Effector memory CD8-positive, alpha-beta T cell (primary cell): ENCODE results near the gene SDK1.
A peak's percentile ranks its signal among the peaks of the same experiment; 100 is the strongest.

ENCODE experiments used
- ATAC-seq: fragments of 150-1000 bp; cut with Tn5 transposase; replicated peaks from 2 replicates; pipeline ENCODE4 v1.10.0; 2021; ENCODE audit warnings: mild to moderate bottlenecking, moderate library complexity
- DNase-seq, 3 experiments: peaks; one replicate each; pipeline ENCODE4 v3.0.0; 2021
- H3K27ac Mint-ChIP-seq, 2 donors: one replicate each; pipeline ENCODE4 v1.8.0; 2022; ENCODE audit warnings: mild to moderate bottlenecking in 2 of 2, mixed read lengths in 2 of 2, moderate library complexity in 2 of 2
- H3K27me3 Mint-ChIP-seq, 2 donors: one replicate each; pipeline ENCODE4 v1.8.0; 2022; ENCODE audit warnings: mixed read lengths in 2 of 2
- H3K36me3 Mint-ChIP-seq: one replicate; pipeline ENCODE4 v1.8.0; 2022; ENCODE audit warnings: mild to moderate bottlenecking, moderate library complexity, mixed read lengths; ENCODE audit not compliant: insufficient read depth
- H3K4me1 Mint-ChIP-seq, 2 donors: one replicate each; pipeline ENCODE4 v1.8.0; 2022; ENCODE audit warnings: low read depth in 2 of 2, mixed read lengths in 2 of 2
- H3K4me3 Mint-ChIP-seq, 2 donors: one replicate each; pipeline ENCODE4 v1.8.0; 2022; ENCODE audit warnings: mild to moderate bottlenecking in 2 of 2, mixed read lengths in 2 of 2, moderate library complexity in 2 of 2
- H3K9me3 Mint-ChIP-seq, 2 donors: one replicate each; pipeline ENCODE4 v1.8.0; 2022; ENCODE audit warnings: mixed read lengths in 2 of 2

The SDK1 gene

GRCh38 chr7:3301449-3301731 is 338 bp downstream of the SDK1 start:
- peak; percentile 4 for ATAC-seq
- DNase-seq = no peak
- Mint-ChIP-seq H3K4me1 (peaks cover 8 to 13% of the 10 kb centered on the region in 2 donors), H3K9me3 (no peaks in the 10 kb centered on the region), H3K4me3 (no peak overlapping the region), H3K27me3 (peaks cover 50 to 70% of the 10 kb centered on the region in 2 donors), H3K27ac (no peak overlapping the region), H3K36me3 (peaks cover 7% of the 10 kb centered on the region)

GRCh38 chr7:3301831-3302618 is 973 bp downstream of the SDK1 start:
- no peak for ATAC-seq
- Mint-ChIP-seq H3K4me3 (peak overlapping the region; percentile 80 to 81), H3K9me3 (no peaks in the 10 kb centered on the region), H3K4me1 (peaks cover 8 to 13% of the 10 kb centered on the region in 2 donors), H3K27me3 (peaks cover 45 to 64% of the 10 kb centered on the region in 2 donors), H3K27ac (peak overlapping the region in 1 of 2 donors; percentile 38), H3K36me3 (peaks cover 7% of the 10 kb centered on the region)
- DNase-seq = peak in 1 of 3 experiments; percentile 5

- peaks cover 7% of the 10 kb centered on the region for H3K36me3 Mint-ChIP-seq
- DNase-seq (no peak), ATAC-seq (no peak)
- H3K9me3 Mint-ChIP-seq = no peaks in the 10 kb centered on the region
- peak overlapping the region; percentile 80 to 81 for H3K4me3 Mint-ChIP-seq
- peak overlapping the region in 1 of 2 donors; percentile 38 for H3K27ac Mint-ChIP-seq
- H3K4me1 Mint-ChIP-seq = peaks cover 8 to 13% of the 10 kb centered on the region in 2 donors
- H3K27me3 Mint-ChIP-seq = peaks cover 38 to 56% of the 10 kb centered on the region in 2 donors
Observed at GRCh38 chr7:3302681-3303320, 1.7 kb downstream of the SDK1 start.

GRCh38 chr7:3304131-3304530 is 3.1 kb downstream of the SDK1 start:
- DNase-seq (no peak), ATAC-seq (no peak)
- Mint-ChIP-seq H3K27me3 (peaks cover 43 to 50% of the 10 kb centered on the region in 2 donors), H3K27ac (no peak overlapping the region), H3K4me1 (peaks cover 8 to 13% of the 10 kb centered on the region in 2 donors), H3K9me3 (no peaks in the 10 kb centered on the region), H3K4me3 (no peak overlapping the region), H3K36me3 (peaks cover 7% of the 10 kb centered on the region)

GRCh38 chr7:3307435-3307834 is 6.4 kb downstream of the SDK1 start:
- H3K4me1 Mint-ChIP-seq = peaks cover 2% of the 10 kb centered on the region in 2 donors
- H3K4me3 Mint-ChIP-seq = no peak overlapping the region
- H3K27ac Mint-ChIP-seq = no peak overlapping the region
- no peaks in the 10 kb centered on the region for H3K9me3 Mint-ChIP-seq
- no peaks in the 10 kb centered on the region for H3K36me3 Mint-ChIP-seq
- H3K27me3 Mint-ChIP-seq = peaks cover 52 to 60% of the 10 kb centered on the region in 2 donors
- ATAC-seq = no peak
- no peak for DNase-seq

GRCh38 chr7:3309140-3309539 is 8.1 kb downstream of the SDK1 start:
- no peak overlapping the region for H3K27ac Mint-ChIP-seq
- H3K36me3 Mint-ChIP-seq = no peaks in the 10 kb centered on the region
- H3K27me3 Mint-ChIP-seq = peaks cover 56 to 66% of the 10 kb centered on the region in 2 donors

DNA sequence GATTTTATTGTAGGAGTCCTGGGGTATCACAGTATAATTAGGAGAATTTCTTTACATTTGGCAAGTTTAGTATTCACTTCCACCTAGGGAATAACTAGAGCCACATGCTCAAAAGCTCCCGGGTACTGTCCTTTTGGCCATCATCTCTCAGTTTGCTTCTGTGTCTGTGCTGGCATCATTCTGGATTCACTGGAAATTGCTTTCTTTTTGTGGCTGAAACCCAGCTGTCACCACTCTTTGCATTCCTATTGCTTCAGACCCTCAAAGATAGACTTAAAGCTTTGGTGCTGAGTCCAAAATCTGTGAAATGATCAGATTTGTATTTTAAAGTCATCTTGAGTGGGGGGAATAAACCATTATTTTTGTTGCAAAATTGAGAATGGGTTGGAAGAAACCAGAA is 8.9 kb downstream of the SDK1 start:
- Mint-ChIP-seq H3K4me1 (no peaks in the 10 kb centered on the region), H3K4me3 (no peak overlapping the region), H3K9me3 (no peaks in the 10 kb centered on the region), H3K27ac (no peak overlapping the region), H3K27me3 (peaks cover 54 to 60% of the 10 kb centered on the region in 2 donors), H3K36me3 (no peaks in the 10 kb centered on the region)
- DNase-seq = no peak
- ATAC-seq = no peak

More at GRCh38 chr7:3309140-3309539, 8.1 kb downstream of the SDK1 start:
- Mint-ChIP-seq H3K9me3 (no peaks in the 10 kb centered on the region), H3K4me1 (no peaks in the 10 kb centered on the region), H3K4me3 (no peak overlapping the region)
- DNase-seq = no peak
- ATAC-seq = no peak

DNA sequence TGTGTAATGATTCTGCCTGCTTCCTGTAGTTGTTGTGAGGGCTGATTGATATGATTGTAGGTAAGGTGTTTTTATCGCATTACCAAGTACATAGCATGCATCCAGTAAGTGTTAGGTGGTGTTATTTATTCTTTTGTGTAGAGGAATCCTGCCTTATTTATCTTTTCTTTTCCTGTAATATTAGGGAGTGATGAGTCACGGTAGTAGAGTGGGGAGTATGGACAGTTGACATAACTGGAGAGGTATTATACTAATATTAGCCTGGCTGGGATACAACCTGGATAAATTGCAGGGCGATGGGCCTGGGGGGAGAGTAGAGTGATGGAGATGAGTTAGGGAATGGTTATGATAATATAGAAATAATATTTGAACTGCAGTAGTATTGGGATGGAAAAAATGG is 9.8 kb downstream of the SDK1 start:
- ATAC-seq (no peak), DNase-seq (no peak)
- H3K27ac Mint-ChIP-seq = no peak overlapping the region
- H3K36me3 Mint-ChIP-seq = no peaks in the 10 kb centered on the region
- no peak overlapping the region for H3K4me3 Mint-ChIP-seq
- no peaks in the 10 kb centered on the region for H3K9me3 Mint-ChIP-seq
- no peaks in the 10 kb centered on the region for H3K4me1 Mint-ChIP-seq
- peaks cover 47 to 51% of the 10 kb centered on the region in 2 donors for H3K27me3 Mint-ChIP-seq

GRCh38 chr7:3312583-3312982 is 11.5 kb downstream of the SDK1 start:
- ATAC-seq = no peak
- no peaks in the 10 kb centered on the region for H3K36me3 Mint-ChIP-seq
- peaks cover 51 to 58% of the 10 kb centered on the region in 2 donors for H3K27me3 Mint-ChIP-seq
- H3K27ac Mint-ChIP-seq = no peak overlapping the region
- no peaks in the 10 kb centered on the region for H3K9me3 Mint-ChIP-seq
- H3K4me1 Mint-ChIP-seq = no peaks in the 10 kb centered on the region
- no peak for DNase-seq
- H3K4me3 Mint-ChIP-seq = no peak overlapping the region

DNA sequence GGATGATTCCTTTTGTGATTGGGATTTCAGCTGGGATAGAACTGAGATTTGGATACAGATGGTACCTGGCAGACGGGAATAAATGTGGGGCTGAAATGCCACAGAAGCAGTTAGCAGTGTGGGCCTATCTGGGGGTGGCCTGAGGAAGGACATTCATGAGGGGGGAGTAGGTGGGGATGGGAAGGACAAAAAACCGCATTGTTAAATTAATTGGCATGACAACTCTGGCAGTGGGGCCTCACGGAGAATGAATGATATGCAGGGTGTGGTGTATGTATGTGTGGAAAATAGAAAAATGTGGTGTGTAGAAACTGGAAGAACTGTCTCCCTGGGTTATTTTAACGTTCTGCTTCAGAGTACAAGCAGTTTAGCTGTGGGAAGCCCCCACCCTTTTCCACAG is 17.8 kb downstream of the SDK1 start:
- Mint-ChIP-seq H3K27ac (no peak overlapping the region), H3K4me3 (no peak overlapping the region), H3K4me1 (no peaks in the 10 kb centered on the region), H3K9me3 (no peaks in the 10 kb centered on the region), H3K27me3 (peaks cover 25 to 45% of the 10 kb centered on the region in 2 donors), H3K36me3 (no peaks in the 10 kb centered on the region)
- ATAC-seq = no peak
- DNase-seq = no peak

DNA sequence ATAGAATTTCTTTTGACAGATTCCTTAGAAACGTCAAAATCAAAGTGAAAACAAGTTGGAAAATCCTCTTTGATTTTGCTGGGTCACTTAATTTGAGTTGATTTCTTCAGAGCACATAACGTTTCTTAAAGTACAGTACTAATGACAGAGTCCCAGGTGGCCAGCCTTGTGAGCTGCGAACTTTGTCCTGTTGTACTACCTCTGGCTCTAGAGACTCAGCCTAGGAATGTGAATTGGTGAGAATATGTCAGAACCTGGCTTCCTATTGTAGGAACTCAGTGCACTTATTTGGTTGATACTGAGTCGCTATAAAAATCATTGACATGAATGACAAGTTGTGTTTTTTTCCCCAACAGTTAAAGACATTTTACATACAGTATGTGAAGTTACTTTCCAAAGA is 20.2 kb downstream of the SDK1 start:
- no peaks in the 10 kb centered on the region for H3K36me3 Mint-ChIP-seq
- no peak overlapping the region for H3K4me3 Mint-ChIP-seq
- no peaks in the 10 kb centered on the region for H3K4me1 Mint-ChIP-seq

GRCh38 chr7:3321745-3322144 is 20.7 kb downstream of the SDK1 start:
- H3K36me3 Mint-ChIP-seq = no peaks in the 10 kb centered on the region
- no peaks in the 10 kb centered on the region for H3K4me1 Mint-ChIP-seq
- no peak for DNase-seq
- no peak for ATAC-seq
- no peak overlapping the region for H3K27ac Mint-ChIP-seq
- H3K27me3 Mint-ChIP-seq = peaks cover 25 to 42% of the 10 kb centered on the region in 2 donors
- H3K4me3 Mint-ChIP-seq = no peak overlapping the region
- H3K9me3 Mint-ChIP-seq = no peaks in the 10 kb centered on the region

More for the DNA sequence above, 20.2 kb downstream of the SDK1 start:
- Mint-ChIP-seq H3K27ac (no peak overlapping the region), H3K9me3 (no peaks in the 10 kb centered on the region), H3K27me3 (peaks cover 25 to 42% of the 10 kb centered on the region in 2 donors)
- DNase-seq (no peak), ATAC-seq (no peak)

GRCh38 chr7:3326246-3326645 is 25.2 kb downstream of the SDK1 start:
- Mint-ChIP-seq H3K27ac (no peak overlapping the region), H3K36me3 (no peaks in the 10 kb centered on the region), H3K4me3 (no peak overlapping the region), H3K27me3 (peaks cover 46 to 50% of the 10 kb centered on the region in 2 donors), H3K9me3 (no peaks in the 10 kb centered on the region), H3K4me1 (no peaks in the 10 kb centered on the region)
- ATAC-seq = no peak
- no peak for DNase-seq

DNA sequence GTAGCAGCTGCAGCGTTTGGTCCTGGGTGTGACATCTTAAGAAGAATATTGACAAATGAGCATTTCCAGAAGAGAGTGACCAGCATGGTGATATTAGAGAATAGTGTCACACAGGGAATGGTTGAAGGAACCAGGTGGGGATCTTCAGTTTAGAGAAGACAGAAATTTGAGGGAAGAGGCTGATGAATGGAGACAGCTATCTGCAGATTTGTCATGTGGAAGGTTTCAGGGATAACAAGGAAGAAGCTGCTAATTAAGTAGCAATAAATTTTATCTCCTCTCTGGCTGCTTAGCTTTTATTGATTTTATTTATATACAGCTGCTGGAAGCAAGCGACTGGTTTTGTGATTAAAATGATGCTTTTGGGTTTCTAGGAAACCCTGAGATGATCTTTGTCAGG is 26.0 kb downstream of the SDK1 start:
- Mint-ChIP-seq H3K4me1 (no peaks in the 10 kb centered on the region), H3K9me3 (no peaks in the 10 kb centered on the region), H3K27ac (no peak overlapping the region), H3K27me3 (peaks cover 45 to 47% of the 10 kb centered on the region in 2 donors), H3K36me3 (no peaks in the 10 kb centered on the region), H3K4me3 (no peak overlapping the region)
- ATAC-seq (no peak), DNase-seq (no peak)
